ENCODE results near the gene NXPE1.

Gene NXPE1

GRCh38 chr11:114511079-114511478, 48.6 kb downstream of the NXPE1 start:
- no peak for DNase-seq

GRCh38 chr11:114501901-114502300, 57.8 kb downstream of the NXPE1 start:
- H3K36me3 Mint-ChIP-seq (ENCODE audit: low read depth): no peaks in the 10 kb centered on the region
- H3K27me3 Mint-ChIP-seq: peaks cover 16% of the 10 kb centered on the region
- no peak overlapping the region for H3K4me3 Mint-ChIP-seq
- H3K4me1 Mint-ChIP-seq: no peaks in the 10 kb centered on the region
- DNase-seq: no peak
- peaks cover 12% of the 10 kb centered on the region for H3K9me3 Mint-ChIP-seq
- no peak for ATAC-seq
- H3K27ac Mint-ChIP-seq: no peak overlapping the region

More at GRCh38 chr11:114511079-114511478, 48.6 kb downstream of the NXPE1 start:
- no peak overlapping the region for H3K4me3 Mint-ChIP-seq
- no peaks in the 10 kb centered on the region for H3K36me3 Mint-ChIP-seq (ENCODE audit: low read depth)
- H3K27me3 Mint-ChIP-seq: peaks cover 2% of the 10 kb centered on the region
- H3K27ac Mint-ChIP-seq: no peak overlapping the region
- ATAC-seq: no peak
- no peaks in the 10 kb centered on the region for H3K4me1 Mint-ChIP-seq
- H3K9me3 Mint-ChIP-seq: peaks cover 6% of the 10 kb centered on the region

- ATAC-seq (no peak), DNase-seq (no peak)
- Mint-ChIP-seq H3K9me3 (no peaks in the 10 kb centered on the region), H3K36me3 (ENCODE audit: low read depth) (no peaks in the 10 kb centered on the region), H3K4me1 (no peaks in the 10 kb centered on the region), H3K27ac (no peak overlapping the region), H3K27me3 (peaks cover 8% of the 10 kb centered on the region), H3K4me3 (no peak overlapping the region)
Observed at GRCh38 chr11:114499756-114500155, 59.9 kb downstream of the NXPE1 start.

DNA sequence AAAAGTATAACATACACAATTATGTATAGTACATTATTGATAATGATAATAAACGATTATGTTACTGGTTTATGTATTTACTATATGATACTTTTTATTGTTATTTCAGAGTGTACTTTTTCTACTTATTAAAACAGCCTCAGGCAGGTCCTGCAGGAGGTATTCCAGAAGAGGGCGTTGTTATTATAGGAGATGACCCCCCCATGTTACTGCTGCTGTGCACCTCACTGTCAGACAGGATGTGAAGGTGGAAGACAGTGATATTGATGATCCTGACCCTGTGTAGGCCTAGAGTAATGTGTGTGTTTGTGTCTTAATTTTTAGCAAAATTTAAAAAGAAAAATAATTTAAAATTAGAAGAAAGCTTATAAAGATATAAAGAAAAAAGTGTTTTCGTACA, 62.8 kb downstream of the NXPE1 start:
- Mint-ChIP-seq H3K27ac (no peak overlapping the region), H3K4me3 (no peak overlapping the region), H3K36me3 (ENCODE audit: low read depth) (no peaks in the 10 kb centered on the region), H3K4me1 (no peaks in the 10 kb centered on the region), H3K9me3 (peaks cover 5% of the 10 kb centered on the region), H3K27me3 (peaks cover 3% of the 10 kb centered on the region)
- ATAC-seq: no peak
- no peak for DNase-seq

DNA sequence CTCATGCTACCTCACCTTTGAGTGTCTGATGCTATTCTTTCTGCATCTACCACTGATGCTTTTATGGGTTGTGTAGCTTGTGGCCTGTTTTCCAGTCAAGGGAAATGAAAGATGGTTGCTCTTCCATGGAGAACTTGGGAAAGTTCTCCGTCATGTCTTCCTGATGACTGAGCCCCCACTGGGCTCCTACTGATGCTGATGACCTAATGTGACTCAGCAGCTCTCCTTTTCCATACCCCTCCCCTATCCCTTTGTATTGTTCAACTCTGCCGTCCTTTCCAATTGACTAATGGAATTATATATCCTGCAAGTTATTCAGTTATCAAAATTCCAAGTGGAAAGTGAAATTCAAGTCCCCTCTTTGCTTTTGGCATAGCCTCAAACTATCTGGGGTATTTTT, 75.8 kb downstream of the NXPE1 start:
- Mint-ChIP-seq H3K4me1 (no peaks in the 10 kb centered on the region), H3K36me3 (ENCODE audit: low read depth) (peaks cover 3% of the 10 kb centered on the region), H3K4me3 (no peak overlapping the region), H3K27ac (no peak overlapping the region), H3K9me3 (no peaks in the 10 kb centered on the region), H3K27me3 (peaks cover 7% of the 10 kb centered on the region)
- no peak for ATAC-seq
- no peak for DNase-seq

GRCh38 chr11:114482114-114482513, 77.6 kb downstream of the NXPE1 start:
- no peak for ATAC-seq
- Mint-ChIP-seq H3K4me1 (no peaks in the 10 kb centered on the region), H3K27ac (no peak overlapping the region), H3K4me3 (no peak overlapping the region), H3K36me3 (ENCODE audit: low read depth) (no peaks in the 10 kb centered on the region), H3K27me3 (peaks cover 7% of the 10 kb centered on the region), H3K9me3 (no peaks in the 10 kb centered on the region)
- no peak for DNase-seq

- Mint-ChIP-seq H3K27me3 (peaks cover 5% of the 10 kb centered on the region), H3K36me3 (ENCODE audit: low read depth) (no peaks in the 10 kb centered on the region), H3K9me3 (no peaks in the 10 kb centered on the region), H3K4me3 (no peak overlapping the region), H3K4me1 (no peaks in the 10 kb centered on the region), H3K27ac (no peak overlapping the region)
- ATAC-seq (no peak), DNase-seq (no peak)
Observed at GRCh38 chr11:114479331-114479730, 80.3 kb downstream of the NXPE1 start.

DNA sequence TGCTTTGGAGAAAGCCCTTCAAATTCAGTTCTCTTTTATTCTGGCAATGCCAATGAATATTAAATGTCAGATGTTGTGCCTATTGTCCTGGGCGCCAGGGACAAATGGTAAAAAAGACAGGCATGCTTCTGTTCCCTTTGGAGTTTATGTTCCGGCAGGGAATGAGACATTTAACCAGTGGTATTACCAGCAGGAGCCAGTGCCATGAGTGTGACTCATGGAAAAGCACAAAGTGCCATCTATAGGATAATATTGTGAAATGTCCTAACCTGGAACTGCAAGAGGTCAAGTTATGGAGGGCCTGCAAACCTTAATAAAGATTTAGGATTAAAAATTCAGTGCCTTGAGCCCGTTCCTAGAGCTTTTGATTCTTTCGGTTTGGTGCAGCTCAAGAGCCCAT, 80.9 kb downstream of the NXPE1 start:
- H3K4me1 Mint-ChIP-seq: no peaks in the 10 kb centered on the region
- no peaks in the 10 kb centered on the region for H3K9me3 Mint-ChIP-seq
- H3K36me3 Mint-ChIP-seq (ENCODE audit: low read depth): no peaks in the 10 kb centered on the region
- no peak for ATAC-seq
- H3K27ac Mint-ChIP-seq: no peak overlapping the region
- peaks cover 7% of the 10 kb centered on the region for H3K27me3 Mint-ChIP-seq
- no peak overlapping the region for H3K4me3 Mint-ChIP-seq
- DNase-seq: no peak

DNA sequence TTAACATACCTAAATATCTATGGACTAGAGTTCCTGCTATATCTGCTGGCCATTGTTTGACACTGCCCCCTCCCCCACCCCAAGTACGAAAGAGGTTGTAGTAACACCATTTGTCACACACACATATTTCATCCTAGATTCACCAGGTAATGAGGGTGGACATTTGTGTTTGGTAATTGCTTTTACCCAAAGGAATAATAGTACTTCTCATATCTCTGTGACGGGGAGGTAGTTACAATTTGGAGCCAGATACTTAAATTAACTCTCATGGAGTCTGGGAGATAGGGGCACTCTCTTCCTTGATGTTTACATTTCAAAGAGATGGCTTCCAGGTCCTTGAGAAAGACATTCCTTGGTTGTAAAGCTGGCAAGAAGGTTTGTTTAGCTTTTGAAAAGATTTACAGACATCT, 81.7 kb downstream of the NXPE1 start:
- Mint-ChIP-seq H3K27ac (no peak overlapping the region), H3K4me3 (no peak overlapping the region), H3K9me3 (no peaks in the 10 kb centered on the region), H3K27me3 (peaks cover 7% of the 10 kb centered on the region), H3K36me3 (ENCODE audit: low read depth) (no peaks in the 10 kb centered on the region), H3K4me1 (no peaks in the 10 kb centered on the region)
- ATAC-seq (no peak), DNase-seq (no peak)

DNA sequence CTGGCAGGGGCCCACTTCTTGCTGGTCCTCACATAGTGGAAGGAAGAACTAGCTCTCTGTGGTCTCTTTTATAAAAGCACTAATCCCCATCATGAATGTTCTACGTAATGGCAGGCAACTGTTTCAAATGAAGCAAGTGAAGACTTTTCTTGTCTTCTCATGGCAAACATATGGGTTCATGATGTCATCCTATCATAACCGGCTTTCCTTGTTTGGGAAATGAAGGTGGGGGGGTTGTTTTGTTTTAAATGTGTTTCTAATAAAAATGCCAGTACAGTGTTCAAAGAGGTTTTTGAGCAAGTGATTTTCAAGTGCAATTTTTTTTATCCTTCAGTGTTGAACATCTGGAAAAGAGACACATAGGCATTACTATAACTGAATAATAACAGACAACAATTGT, 87.0 kb downstream of the NXPE1 start:
- peaks cover 5% of the 10 kb centered on the region for H3K27me3 Mint-ChIP-seq
- DNase-seq: no peak
- no peaks in the 10 kb centered on the region for H3K4me1 Mint-ChIP-seq
- ATAC-seq: no peak
- no peak overlapping the region for H3K4me3 Mint-ChIP-seq
- no peaks in the 10 kb centered on the region for H3K9me3 Mint-ChIP-seq
- H3K36me3 Mint-ChIP-seq (ENCODE audit: low read depth): no peaks in the 10 kb centered on the region
- H3K27ac Mint-ChIP-seq: no peak overlapping the region

All from activated naive CD8-positive, alpha-beta T cell treated with anti-CD3 and anti-CD28 coated beads, Interleukin-2, amount 50 U/mL, for 24 hours (primary cell).